Erythroblast (primary cell): ENCODE results near the gene TTC24.

Experiments
- GATA1 ChIP-seq: IDR thresholded peaks from 2 replicates; pipeline ENCODE4 v1.6.1; 2011; ENCODE audit warnings: low read depth, mild to moderate bottlenecking, control low read depth, low read length, moderate library complexity
- POLR2A ChIP-seq: IDR thresholded peaks from 2 replicates; pipeline ENCODE4 v1.6.1; 2011; ENCODE audit warnings: mild to moderate bottlenecking, low read length

DNA sequence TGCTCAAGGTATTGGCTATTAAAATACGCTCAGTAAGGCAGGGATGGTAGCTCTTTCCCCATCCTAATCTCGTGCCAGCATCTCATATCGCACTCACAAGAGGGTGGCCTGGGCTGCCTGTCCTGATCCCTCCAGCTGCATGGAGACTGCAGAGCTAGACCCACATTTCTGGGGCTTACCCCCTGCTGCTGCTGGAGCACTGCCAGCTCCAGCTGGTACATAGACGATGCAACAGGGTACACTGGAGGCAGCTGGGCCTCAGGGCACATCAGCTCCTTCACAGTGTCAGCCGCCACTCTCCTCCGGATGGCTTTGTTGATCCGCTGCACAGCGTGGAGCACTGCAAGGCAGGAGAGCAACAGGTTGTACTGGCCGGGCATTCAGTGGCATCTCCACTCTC lies 23.2 kb upstream of the TTC24 start:
- TF ChIP-seq POLR2A (no peak), GATA1 (no peak)
